AML-193 (cell line): ENCODE results near the gene ARHGAP1.
"Not testable (repeated sequence)": the region's sequence is repeated elsewhere in the genome, so short reads cannot be mapped to it uniquely, and the experiment has no call there.

Experiments used
- DNase-seq, 2 experiments: peaks; one replicate each; lab custom pipeline; 2025; lab: John Stamatoyannopoulos, UW

ARHGAP1 gene

DNA sequence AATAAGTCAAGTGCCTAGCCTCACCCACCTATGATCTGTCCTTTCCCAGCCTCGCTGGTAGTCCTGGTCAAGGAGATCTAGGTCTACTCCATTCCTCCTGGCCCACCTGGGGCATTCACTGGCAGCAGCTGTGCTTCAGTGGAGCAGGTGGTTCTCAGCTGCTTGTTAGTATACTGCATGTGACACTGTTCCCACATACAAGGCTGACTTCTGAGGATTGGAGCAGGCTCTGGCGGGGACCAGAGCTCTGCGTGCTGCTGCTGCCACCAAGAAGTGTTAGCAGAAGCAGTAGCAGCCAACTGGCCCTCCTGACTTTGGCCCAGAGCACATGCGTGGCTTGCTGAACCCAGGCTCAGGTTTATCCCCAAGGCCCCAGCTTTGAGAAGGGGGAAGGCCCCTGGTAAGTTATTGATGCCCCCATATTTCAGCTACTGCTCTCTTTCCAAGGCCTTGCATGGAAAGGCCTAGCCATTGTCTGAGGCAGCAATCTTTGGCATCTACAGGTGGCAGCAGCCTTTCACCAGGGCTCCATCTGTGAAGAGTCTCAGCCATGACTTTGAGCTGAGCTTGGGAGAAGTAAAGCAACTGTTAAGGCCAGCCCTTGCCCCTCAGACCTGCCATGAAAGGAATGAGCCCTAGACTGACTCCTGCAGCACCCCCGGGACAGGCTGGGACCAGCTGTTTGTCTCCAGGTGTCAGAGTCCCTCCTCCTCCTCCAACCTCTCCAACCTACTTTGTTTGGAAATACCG is 26.5 kb downstream of the ARHGAP1 start:
- no peak for DNase-seq

DNA sequence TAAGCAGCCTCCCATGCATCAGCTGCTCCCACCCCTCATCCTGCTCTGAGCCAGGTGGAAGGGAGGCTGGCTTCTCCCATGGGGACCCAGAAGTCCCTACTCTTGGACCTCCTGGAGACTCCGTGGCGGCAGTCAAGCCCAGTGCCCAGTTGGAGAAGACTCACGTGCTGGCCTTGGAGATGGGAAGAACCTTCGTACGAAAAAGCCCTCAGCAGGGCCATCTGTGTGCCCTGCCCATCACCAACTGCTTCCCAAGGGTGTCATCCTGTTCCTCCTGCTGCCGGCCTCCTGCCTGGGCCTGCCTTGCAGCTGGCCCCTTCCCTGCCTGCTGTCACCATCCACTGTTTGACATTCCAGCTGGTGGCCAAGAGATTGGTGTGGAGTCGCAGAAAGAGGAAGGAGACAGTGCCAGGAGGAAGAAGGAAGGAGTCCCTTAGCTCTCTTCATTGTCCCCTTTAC is 28.0 kb downstream of the ARHGAP1 start:
- DNase-seq = peak in 1 of 2 experiments; percentile 23

DNA sequence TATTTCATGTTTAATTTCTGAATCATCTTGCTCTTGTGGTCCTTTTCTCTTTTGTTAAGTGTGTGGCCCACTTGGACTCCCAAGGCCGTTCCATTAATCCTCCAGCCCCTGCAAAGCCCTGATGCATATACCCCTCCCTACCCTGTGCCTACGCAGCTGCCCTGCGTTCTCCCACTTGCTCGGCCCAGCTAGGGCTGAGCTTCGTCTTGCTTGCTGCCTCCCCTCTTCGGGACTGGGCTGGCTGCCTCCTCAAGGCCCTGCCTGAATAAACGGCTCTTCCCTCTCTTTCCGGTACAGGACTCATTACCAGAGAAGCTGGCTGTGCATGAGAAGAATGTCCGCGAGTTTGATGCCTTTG is 28.5 kb downstream of the ARHGAP1 start:
- DNase-seq = no peak

DNA sequence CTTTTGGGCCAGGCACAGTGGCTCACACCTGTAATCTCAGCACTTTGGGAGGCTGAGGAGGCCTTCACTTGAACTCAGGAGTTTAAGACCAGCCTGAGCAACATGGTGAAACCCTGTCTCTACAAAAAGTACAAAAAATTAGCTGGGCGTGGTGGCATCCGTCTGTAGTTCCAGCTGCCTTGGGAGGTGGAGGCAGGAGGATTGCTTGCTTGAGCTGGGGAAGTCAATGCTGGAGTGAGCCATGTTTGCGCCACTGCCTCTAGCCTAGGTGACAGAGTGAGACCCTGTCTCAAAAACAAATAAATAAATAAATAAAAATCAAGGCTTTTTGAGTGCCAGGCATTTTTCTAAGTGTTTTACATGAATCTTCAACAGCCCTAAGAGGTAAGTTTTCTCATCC is 29.9 kb downstream of the ARHGAP1 start:
- DNase-seq = not testable (repeated sequence)

DNA sequence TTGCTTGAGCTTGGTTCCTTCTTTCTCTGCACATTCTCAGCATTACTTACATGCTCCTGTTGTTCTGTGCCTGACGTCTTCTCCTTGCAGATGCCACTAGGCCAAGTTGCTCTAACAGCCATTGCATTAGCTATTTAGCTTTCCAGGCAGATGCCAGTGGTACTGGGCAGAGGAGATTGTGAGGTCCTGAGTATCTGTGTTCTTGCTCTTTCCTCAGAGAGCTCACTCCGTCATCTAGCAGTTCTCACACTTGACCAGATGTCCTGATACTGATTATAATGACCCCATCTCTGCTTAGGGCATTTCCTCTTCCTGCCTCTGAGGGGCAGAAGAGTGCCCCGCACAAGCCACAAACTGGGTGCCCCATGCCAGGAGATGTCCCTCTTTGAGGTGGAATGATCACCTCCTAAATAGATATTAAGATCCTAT is 30.7 kb downstream of the ARHGAP1 start:
- peak; percentile 40 to 66 for DNase-seq

DNA sequence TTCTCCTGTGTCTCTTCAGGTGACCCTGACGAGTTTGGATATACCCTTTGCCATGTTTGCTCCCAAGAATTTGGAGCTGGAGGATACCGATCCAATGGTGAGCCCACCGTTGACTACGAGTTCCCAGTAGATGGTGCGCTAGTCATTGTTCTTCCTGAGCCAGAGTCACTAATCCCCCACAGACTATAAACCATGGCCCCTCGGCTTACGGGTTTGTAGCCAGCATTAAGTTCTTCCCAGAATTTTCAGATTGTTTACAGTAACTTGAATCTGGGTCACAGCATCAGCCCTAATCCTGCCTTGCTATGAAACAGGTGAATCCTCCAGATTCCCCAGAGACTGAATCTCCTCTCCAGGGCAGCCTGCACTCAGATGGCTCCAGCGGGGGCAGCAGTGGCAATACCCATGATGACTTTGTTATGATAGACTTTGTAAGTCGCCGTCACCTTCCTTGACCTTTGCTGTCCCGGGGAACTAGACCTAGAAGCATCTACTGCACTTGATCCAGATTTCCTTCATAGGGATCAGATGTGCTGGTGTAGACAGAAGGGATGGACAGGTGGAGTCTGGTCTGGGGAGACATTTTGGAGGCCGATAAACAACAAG is 31.8 kb downstream of the ARHGAP1 start:
- no peak for DNase-seq

DNA sequence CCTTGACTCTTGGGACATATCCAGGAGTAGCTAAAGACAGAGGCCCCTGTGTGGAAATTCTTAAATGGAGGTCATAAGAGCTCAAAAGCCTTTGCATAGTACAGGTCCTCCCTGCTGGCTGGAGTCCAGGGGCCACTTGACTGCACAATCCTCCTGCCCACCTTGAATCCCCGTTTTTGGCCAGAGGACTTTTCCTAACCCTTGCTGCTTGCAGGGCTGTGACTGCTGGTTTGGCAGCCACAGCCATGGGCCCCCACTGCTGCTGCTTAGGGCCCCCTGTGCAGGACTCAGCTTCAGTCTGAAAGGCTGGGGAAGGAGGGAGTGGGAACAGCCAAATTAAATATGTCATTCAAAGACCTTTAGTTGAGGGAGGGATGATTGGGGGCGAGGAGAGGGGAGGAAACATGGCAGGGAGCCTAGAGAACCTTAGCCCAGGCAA is 33.4 kb downstream of the ARHGAP1 start:
- no peak for DNase-seq

DNA sequence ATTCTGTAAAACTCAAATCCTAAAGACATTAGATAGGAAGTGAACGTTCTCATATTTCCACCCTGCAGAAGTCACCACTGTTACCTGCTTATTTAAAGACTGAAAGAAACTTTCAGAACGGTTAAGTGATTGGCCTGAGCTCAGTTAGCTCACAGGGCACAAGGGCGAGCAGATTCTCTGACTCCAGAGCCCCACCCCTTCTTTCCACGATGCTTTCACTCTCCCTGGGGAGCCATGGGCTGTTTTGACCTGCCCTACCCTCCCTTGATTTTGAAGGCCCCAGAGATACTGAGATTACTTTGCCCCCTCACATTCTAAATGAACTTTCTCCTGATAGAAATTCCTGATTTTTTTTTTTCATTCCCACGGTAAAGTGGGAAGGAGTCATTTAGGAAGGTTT is 33.9 kb downstream of the ARHGAP1 start:
- DNase-seq = no peak

DNA sequence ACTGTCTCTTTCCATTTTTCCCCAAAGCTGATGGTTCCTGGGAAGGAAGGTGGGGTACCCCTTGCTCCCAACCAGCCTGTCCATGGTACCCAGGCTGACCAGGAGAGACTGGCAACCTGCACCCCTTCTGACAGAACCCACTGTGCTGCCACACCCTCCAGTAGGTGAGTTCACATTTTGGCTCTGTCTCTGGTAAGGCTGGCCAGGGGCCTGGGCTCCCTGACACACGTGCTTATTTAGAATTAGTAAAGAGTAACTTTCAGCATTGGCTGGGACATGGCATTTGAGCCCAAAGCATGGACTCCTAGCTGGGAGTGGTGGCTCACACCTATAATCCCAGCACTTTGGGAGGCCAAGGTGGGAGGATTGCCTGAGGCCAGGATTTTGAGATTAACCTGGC is 35.1 kb downstream of the ARHGAP1 start:
- DNase-seq = no peak

DNA sequence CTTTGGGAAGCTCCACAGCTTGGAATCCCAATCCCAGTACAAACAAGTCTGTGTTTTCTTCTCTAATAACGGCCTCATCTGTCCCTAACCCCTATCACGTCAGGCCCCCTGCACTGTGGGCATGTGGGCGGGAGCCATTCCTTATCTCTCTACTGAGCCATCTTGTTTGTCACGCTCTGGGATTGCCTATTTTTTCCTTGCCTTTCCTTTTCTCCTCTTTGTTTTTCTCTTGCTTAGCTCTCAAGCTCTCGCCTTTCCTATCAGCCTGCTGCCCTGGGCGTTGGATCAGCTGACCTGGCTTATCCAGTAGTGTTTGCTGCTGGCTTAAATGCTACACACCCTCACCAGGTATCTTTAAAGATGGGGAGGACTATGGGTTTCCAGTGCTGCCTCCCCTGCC is 35.8 kb downstream of the ARHGAP1 start:
- DNase-seq = no peak

DNA sequence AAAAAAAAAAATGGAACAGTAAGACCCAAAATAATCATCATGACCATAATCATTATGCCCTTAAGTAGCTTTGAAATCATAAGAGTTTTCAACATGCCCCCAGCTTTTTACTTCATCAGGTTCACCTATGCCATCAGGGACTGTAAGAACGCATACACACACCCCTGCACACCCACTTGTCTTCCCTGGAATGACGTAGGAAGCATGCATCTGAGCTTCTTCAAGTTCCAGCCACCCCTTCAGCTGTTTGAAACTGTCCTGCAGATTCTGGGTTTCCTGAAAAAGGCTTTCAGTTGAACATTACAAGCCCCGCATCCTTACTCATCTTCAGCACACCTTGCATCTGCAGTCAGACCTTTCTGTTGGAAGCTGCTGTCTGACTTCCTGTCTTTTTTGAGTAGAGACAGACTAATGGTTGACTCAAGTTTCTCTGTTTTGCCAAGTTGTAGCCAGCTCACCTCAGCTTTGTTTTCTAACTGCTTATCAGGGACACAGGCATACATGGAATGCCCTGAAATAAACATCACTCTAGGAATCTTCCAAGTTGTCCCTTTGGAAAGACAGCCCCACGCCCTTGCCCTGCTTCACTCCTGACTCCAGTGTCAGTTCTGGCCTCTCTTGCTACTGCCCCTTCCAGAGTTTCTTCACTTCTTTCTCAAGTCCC is 37.0 kb downstream of the ARHGAP1 start:
- no peak for DNase-seq

DNA sequence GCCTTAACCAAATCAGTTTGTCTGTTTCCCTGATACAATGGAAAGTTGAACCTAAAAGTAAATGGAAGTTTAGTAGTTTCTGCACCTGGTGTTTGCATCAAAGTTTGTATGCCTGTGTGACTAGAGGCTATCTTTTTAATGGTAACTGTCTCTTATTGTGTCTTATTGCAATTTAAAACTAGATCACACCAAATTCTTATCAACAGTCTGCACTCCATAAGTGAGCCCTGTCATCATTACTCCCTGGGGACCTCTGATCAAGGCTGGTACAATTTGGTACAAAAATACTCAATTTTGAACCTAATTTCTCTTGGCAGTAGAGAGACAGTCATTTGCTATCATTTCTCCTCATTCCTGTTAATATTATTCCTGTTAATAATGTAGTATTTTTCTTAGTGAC is 38.1 kb downstream of the ARHGAP1 start:
- DNase-seq = no peak

DNA sequence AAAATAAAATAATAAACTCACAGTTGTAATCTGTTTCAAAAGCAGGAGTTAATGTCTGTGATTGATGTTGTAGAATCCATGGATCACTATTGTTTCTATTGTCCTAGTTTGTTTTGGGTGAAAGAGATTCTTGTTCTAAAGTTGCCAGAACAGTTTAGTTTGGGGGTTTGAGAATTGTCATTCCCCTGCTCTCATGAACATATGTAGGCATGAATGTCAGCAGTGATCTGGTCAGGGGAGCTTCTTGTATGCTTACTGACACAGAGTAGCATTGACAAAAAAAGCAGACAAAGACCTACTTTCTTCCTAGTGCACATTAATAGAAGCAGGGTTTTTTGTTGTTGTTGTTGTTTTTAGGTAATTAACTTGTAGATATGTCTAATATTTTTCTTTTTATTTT is 38.6 kb downstream of the ARHGAP1 start:
- DNase-seq = no peak

DNA sequence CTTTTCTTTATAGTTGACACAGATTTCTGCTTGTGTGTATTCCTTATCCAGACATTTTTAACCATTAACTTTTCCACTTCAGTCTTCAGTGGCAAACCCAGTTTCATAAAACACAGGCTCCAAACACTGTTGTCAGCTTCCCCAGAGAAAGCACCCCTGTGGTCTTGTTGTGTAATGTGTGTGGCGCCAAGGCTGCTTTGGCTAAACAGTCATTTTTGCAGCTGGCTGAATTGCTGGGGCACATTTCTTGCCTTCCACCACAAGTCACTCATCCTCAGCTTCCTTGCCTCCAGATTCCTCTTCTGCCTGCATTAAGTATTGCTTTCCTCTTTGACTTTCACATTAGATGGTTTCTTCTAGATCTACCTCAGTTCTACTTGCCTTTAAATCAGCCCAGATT is 40.5 kb downstream of the ARHGAP1 start:
- DNase-seq = peak; percentile 89 to 93

DNA sequence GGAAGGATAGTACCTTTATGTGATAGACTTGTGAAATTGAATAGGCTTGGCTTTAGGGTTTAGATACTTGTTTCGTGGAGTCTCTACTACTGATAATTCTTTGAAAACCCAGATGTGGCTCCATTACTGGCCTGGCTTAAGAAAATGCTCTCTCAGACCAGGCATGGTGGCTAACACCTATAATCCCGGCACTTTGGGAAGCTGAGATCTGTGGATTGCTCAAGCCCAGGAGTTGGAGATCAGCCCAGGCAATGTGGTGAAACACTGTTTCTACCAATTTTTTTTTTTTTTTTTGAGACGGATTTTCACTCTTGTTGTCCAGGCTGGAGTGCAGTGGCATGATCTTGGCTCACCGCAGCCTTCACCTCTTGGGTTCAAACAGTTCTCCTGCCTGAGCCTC is 42.2 kb downstream of the ARHGAP1 start:
- no peak for DNase-seq

DNA sequence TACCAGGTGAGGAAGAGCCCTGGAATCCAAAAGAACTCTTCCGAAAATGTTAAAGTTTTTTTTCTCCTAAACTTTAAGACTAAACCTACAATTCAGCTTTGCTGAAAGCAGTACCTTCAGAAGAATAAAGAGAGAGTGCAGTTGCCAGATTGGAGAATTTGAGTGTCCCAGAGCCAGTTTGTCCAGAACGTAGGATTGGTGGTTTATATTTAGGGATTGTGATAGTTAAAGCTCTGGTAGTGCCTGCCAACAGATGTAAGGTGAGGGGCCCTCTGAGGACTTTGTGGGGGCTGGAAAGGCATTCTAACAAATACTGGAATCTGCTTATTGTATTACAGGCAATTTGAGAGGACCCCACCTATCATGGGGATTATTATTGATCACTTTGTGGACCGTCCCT is 43.2 kb downstream of the ARHGAP1 start:
- DNase-seq = no peak

DNA sequence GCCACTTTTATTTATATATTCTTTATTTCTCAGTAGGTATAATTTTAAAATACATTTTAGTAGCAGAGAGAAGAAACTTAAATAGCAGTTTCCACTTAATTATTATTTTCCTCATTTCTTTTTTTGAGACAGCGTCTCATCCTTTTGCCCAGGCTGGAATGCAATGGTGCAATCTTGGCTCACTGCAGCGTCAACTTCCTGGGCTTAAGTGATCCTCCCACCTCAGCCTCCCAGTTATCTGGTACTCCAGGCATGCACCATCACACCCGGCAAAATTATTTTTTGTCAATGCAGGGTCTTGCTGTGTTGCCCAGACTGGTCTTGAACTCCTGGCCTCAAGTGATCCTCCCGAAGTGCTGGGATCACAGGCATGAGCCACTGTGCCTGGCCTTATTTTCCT is 44.8 kb downstream of the ARHGAP1 start:
- DNase-seq = no peak

DNA sequence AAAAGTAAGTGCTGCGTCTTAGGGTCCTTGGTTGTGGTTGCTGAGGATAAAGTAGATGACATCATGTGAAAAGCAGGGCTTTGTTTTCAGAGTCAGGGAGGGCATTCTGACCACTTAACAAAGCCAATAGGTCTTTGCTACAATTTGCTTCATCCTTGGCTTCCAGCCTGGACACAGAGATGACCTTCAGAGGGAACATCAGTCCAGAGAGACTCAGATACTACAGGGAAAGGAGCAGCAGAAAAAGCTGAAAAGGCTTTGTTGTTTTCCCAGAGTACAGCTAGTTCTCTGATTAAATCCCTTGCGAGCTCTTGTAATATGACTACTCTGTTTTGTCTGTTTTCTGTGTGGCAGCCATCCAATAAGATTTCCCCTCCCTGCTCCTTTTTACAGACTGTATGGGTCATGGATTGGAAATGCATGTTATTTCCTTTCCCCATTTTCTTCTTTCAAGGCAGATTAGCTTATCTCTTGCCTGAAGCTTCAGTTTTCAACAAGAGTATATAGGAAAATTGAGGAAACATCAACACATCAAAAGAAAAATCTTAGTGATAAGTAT is 51.2 kb downstream of the ARHGAP1 start:
- DNase-seq = no peak

DNA sequence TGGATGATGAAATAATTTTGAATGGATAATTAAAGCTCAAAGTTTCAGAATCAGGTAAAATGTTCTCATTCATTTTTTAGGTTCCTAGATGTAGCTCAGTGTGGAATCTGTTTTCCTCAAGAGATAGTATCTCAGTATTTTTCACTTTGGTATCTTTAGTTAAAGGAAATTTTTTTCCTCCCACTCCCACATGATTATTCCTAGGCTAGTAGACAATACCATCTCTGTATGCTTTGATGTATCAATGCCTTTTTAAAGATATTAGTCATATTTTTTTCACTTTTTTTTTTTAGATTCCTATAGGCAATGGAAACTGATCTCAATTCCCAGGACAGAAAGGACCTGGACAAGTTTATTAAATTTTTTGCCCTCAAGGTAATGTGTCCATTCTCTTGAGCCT is 56.4 kb downstream of the ARHGAP1 start:
- DNase-seq = no peak

DNA sequence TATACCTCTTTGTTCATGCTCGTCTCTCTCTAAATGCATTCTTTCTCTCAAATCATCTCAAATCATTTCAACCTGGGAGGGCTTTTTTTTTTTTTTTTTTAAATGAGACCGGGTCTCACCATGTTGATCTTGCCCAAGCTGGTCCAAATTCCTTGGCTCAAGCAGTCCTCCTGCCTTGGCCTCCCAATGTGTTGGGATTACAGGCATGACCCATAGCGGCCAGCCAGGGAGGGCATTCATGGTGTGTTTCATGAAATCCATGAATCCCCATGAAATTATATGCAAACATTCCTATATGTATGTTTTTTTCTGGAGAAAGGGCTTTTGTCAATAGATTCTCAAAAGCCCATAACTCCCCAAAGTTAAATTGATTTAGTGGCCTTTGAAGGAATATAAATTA is 56.9 kb downstream of the ARHGAP1 start:
- no peak for DNase-seq

DNA sequence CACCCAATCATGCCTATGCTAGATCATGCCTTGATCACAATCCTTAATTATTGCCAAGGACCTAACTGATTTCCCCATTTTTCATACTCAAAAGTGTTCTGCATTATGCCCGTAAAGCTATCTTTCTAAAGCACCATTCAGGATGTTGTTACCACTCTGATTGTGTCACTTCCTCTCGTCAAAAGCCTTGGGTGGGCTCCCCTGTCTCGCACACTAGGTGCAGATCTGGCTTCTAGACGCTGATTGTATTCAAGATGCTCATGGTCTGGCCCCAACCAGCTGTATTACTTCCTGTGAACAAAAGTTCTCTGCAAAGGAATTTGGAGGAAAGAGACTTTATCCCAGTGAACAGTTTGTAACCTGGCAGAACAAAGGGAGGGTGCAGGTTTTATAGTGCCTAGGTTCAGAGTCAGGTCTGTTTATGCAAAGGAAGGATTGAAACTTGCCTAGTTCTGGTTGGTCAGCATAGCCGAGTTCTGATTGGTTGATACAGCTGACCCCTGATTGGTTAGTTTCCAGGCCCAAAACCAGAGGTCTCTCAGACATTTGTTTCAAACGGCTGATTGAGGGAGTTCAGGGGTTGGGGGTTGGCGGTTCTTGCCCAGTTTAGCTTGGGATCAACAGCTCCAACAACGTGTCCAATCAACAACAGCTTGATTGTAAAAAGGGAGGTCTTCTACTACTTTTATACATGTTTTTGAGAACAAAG is 57.6 kb downstream of the ARHGAP1 start:
- no peak for DNase-seq

DNA sequence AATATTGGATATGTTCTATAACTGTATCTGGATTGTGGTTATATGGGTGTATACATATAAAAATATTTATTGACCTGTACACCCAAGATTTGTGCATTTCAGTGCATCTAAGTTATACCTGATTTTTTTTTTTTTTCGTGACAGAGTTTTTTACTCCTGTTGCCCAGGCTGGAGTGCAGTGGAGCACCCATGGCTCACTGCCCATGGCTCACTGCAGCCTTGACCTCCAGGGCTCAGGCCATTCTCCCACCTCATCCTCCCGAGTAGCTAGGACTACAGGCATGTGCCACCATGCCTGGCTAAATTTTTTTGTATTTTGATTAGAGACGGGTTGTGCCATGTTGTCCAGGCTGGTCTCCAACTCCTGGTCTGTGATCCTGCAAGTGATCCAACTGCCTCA is 58.8 kb downstream of the ARHGAP1 start:
- no peak for DNase-seq
